Activated T-cell treated with anti-CD3 and anti-CD28 coated beads, Interleukin-2, amount 50 U/mL, for 24 hours (primary cell): ENCODE results near the gene SRXN1.

Source experiments
- DNase-seq: peaks from one replicate; pipeline ENCODE4 v3.0.0-alpha.2; 2020
- H3K27ac Mint-ChIP-seq: 2 replicates; pipeline ENCODE4 v1.8.0; 2020; ENCODE audit warnings: mild to moderate bottlenecking, mixed read lengths
- H3K27me3 Mint-ChIP-seq: 2 replicates; pipeline ENCODE4 v1.8.0; 2020; ENCODE audit warnings: mixed read lengths
- H3K36me3 Mint-ChIP-seq: 2 replicates; pipeline ENCODE4 v1.8.0; 2020; ENCODE audit warnings: low read depth, mixed read lengths
- H3K4me1 Mint-ChIP-seq: 2 replicates; pipeline ENCODE4 v1.8.0; 2020; ENCODE audit warnings: low read depth, mixed read lengths
- H3K4me3 Mint-ChIP-seq: 2 replicates; pipeline ENCODE4 v1.8.0; 2020; ENCODE audit warnings: mild to moderate bottlenecking, moderate library complexity, mixed read lengths
- H3K9me3 Mint-ChIP-seq: 2 replicates; pipeline ENCODE4 v1.8.0; 2020; ENCODE audit warnings: mixed read lengths

SRXN1 gene

DNA sequence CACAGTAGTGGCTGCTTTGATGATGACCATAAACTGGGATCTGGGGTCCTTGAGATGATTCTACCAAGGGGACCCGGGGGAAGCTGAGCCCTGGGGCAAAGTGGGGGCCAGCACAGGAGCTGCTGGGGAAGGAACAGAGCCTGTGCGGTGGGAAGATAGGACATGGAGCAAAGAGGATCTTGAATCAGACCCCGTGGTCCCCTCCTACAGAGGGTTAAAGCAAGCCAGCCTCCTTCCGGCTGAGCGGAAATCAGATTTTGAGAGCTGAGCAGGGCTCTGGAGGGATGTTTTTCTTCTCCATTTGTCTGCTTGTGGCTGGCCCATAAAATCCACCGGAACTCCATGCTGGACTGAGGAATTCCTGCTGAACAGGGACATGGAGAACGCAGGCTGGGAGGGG lies 32.8 kb downstream of the SRXN1 start:
- Mint-ChIP-seq H3K4me1 (no peaks in the 10 kb centered on the region), H3K27me3 (peaks cover 53% of the 10 kb centered on the region), H3K36me3 (no peaks in the 10 kb centered on the region), H3K4me3 (no peak overlapping the region), H3K9me3 (no peaks in the 10 kb centered on the region), H3K27ac (no peak overlapping the region)
- DNase-seq, result no peak

DNA sequence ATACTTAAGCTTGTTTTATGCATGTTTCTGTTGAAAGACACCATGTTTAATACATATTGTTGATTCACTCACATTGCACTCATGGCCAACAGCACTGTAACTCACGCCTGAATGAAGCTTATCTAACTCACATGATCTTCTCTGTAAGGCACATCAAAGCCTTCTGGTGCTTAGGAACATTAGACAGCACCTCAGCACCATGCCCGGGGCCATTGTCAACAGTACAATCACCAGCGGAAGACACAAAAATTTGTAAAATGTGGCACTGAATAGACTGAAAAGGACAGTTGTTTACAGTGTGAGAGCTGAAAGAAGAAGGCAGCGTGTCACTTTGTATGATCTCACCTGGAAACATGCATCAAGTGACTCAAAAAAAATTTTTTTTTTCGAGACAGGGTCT lies 34.0 kb downstream of the SRXN1 start:
- no peak for DNase-seq
- no peak overlapping the region for H3K4me3 Mint-ChIP-seq
- H3K4me1 Mint-ChIP-seq, result no peaks in the 10 kb centered on the region
- H3K9me3 Mint-ChIP-seq, result no peaks in the 10 kb centered on the region
- H3K27me3 Mint-ChIP-seq, result peaks cover 60% of the 10 kb centered on the region
- H3K36me3 Mint-ChIP-seq, result no peaks in the 10 kb centered on the region
- no peak overlapping the region for H3K27ac Mint-ChIP-seq

DNA sequence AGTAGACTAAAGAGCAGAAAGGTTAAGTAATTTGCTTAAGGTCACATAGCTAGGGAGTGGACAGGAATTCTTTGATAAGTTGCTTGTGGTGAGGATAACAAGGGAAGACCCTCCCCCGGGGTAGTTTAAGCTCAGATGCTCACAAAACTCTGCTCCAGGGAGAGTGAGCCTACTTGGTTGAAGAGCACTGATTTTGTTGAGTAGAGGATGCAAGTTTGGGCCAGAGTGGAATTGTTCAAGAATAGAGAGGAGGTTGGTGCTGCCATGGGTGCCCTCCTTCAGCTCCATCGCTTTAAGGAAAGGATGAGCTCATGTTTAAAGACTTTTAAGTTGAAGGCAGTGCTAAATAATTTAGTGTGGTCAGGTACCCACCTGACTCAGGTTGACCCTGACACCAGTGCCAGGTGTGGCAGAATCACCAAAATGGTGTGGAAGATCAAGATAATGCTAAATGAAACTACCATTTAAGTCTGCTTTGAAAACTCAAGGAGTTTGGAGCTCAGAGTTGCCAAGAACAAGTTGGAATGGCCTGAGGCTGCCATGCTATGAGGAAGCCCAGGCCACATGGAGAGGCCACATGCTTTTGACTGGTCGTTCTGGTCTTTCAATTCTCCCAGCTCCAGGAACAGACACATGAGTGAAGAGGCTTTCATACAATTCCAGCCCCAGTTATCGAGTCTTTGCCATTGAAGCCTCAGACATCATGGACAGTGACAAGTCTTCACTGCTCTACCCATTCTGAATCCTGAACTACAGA lies 34.9 kb downstream of the SRXN1 start:
- Mint-ChIP-seq H3K4me1 (no peaks in the 10 kb centered on the region), H3K9me3 (no peaks in the 10 kb centered on the region)

DNA sequence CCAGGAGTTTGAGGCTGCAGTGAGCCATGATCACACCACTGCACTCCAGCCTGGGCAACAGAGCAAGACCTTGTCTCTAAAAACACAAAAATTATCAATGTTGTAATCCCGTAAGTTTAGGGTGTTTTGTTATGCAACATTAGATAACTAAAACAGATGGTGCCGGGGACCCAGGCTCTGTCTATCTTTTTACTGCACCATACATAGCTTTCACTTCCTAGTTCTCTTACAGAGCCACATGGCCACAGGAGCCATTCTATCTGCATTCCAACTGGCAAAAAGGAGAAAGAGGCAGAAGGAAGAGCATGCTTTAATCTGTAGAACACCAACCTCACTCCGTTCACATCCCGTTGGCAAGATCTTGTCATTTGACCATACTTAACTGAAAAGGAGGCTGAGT lies 37.5 kb downstream of the SRXN1 start:
- DNase-seq, result no peak
- Mint-ChIP-seq H3K27me3 (peaks cover 73% of the 10 kb centered on the region), H3K9me3 (no peaks in the 10 kb centered on the region), H3K4me1 (peaks cover 10% of the 10 kb centered on the region), H3K4me3 (no peak overlapping the region), H3K36me3 (no peaks in the 10 kb centered on the region), H3K27ac (no peak overlapping the region)

More for the DNA sequence above, 34.9 kb downstream of the SRXN1 start:
- Mint-ChIP-seq H3K27ac (no peak overlapping the region), H3K36me3 (no peaks in the 10 kb centered on the region), H3K4me3 (no peak overlapping the region), H3K27me3 (peaks cover 62% of the 10 kb centered on the region)
- DNase-seq, result no peak

DNA sequence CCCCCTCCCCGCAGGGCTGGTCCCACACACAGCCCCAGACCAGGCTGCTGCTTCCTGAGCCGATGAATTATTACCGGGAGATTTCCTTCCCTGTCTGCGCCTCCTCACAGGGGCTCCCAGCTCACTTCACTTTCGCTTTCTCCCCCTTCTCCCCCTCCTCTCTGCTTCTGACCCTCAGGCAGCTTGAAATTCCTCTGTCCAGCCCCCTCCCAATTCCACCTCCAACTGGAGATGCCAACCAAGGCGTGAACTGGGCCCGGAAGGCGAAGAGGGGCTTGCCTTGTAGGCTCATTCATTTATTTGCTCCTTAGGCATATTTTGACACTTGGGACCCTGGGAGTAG lies 41.2 kb downstream of the SRXN1 start:
- H3K36me3 Mint-ChIP-seq, result no peaks in the 10 kb centered on the region
- DNase-seq, result no peak

DNA sequence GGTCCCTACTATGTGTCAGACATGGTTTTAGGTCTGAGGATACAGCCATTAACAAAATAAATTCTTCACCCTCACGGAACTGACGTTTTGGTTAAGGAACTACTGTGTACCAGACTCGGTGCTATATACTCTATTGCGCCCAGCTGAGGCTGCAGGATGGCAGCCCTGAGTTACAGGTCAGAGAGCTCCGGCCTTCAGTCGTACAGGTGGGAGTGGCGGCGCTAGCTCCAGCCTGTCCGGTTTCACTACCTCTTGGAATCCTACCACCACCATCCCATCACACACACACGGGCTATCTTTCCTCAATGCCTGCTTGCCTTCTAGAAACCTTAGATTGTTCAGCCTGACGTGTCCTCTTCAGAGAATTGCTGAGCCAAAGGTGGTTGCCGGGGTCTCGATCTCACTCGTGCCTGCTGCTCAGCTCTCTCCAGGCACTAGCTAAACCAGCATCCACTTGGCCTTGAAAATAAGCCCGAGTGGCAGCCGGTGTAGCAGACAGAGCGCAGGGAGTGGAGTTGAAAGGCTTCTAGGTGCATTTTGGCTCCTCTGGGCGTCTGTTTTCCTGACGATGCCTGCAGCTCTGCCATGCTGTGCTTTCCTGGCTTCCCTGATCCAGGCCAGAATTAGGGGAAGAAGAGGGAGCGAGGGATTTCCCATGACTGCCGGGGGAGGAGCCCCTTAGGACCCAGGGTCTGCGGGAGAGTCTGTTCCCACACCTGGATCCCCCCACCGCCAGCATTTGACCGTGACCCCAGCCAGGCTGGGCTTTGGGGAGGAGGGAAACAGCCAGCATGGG lies 41.8 kb downstream of the SRXN1 start:
- H3K4me3 Mint-ChIP-seq, result no peak overlapping the region
- no peak overlapping the region for H3K27ac Mint-ChIP-seq
- H3K4me1 Mint-ChIP-seq, result peaks cover 11% of the 10 kb centered on the region
- no peaks in the 10 kb centered on the region for H3K9me3 Mint-ChIP-seq
- no peaks in the 10 kb centered on the region for H3K36me3 Mint-ChIP-seq
- peaks cover 74% of the 10 kb centered on the region for H3K27me3 Mint-ChIP-seq
- DNase-seq, result no peak

More for the DNA sequence above, 41.2 kb downstream of the SRXN1 start:
- Mint-ChIP-seq H3K4me1 (peaks cover 11% of the 10 kb centered on the region), H3K9me3 (no peaks in the 10 kb centered on the region), H3K4me3 (no peak overlapping the region), H3K27me3 (peaks cover 77% of the 10 kb centered on the region), H3K27ac (no peak overlapping the region)

DNA sequence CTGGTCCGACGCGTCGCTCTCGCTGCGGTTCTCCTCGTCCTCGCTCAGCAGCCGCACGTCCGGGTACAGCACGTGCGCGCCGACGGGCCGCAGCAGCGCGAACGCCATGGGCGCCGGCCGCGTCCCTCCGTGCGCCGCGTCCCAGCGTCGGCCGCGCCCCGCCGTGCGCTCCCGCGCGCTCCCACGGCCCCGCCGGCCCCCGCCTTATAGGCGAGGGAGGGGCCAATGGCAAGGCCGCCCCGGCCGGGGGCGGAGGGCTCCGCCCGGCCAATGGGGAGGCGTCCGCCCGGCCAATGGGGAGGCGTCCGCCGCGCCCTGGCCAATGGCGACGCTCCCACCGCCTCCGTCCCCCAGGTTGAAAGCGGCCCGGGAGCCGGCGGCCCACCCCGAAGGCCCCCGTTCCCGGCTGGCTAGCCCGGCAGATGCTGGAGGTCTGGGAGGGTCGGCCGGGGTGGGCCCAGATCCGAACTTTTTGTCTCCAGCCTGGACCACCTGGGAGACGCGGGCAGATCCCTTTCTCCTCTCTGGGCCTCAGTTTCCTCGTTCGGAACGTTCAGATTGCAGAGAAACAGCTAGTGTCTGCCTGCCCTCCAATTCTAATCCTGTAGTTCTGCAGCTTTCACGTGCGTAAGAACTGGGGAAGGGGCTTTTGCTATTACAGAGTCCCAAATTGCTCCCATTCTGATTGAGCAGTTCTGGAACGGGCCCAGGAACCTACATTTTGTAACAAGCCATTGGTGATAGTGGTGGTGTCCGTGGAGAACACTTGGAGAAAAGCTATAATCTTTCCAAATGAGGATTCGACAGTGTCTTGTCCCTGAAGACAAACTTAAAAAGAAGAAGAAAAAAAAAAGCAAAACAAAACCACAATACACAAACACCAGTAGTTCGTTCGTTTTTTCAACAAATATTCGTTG lies 42.6 kb downstream of the SRXN1 start, which contains the start of gene TCF15:
TCF15 (minus strand) TSS at position 180 of the 917 bp plus-strand sequence; CDS start at position 108, 72 bp downstream.
- H3K9me3 Mint-ChIP-seq, result no peaks in the 10 kb centered on the region
- H3K36me3 Mint-ChIP-seq, result no peaks in the 10 kb centered on the region
- H3K4me3 Mint-ChIP-seq, result peak within 1 kb of the TSS; percentile 6
- H3K27ac Mint-ChIP-seq, result no peak within 1 kb of the TSS
- peaks cover 11% of the 10 kb centered on the region for H3K4me1 Mint-ChIP-seq
- DNase-seq, result peak; percentile 39
- H3K27me3 Mint-ChIP-seq, result peaks cover 76% of the 10 kb centered on the region

DNA sequence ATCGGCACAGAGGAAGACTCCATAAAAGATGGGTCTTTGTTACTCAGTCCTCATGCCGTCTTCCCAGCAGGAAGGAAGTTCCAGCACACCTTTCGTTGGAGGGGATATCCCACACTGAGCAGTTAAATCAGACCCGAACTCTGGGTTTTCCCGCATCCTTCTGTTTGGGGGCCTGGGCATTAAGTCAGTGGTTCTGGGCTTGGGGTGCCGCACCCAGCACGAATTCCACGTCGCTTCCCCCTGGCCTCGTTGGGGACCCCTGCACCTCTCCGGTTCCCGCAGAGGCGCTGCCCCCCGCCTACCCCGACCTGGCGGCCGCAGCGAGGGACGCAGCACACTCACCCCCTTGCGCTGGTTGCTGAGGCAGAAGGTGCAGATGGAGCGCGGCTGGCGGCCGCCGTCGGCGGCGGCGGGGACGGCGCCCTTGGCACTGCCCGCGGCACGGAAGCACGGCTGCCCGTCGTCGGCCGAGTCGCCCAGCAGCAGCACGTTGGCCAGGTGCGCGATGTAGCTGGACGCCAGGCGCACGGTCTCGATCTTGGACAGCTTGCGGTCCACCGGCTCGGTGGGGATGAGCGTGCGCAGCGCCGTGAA lies 43.5 kb downstream of the SRXN1 start:
- no peaks in the 10 kb centered on the region for H3K36me3 Mint-ChIP-seq
- H3K4me1 Mint-ChIP-seq, result peaks cover 11% of the 10 kb centered on the region
- no peak for DNase-seq
- peaks cover 71% of the 10 kb centered on the region for H3K27me3 Mint-ChIP-seq
- no peak overlapping the region for H3K4me3 Mint-ChIP-seq
- no peaks in the 10 kb centered on the region for H3K9me3 Mint-ChIP-seq
- H3K27ac Mint-ChIP-seq, result no peak overlapping the region

DNA sequence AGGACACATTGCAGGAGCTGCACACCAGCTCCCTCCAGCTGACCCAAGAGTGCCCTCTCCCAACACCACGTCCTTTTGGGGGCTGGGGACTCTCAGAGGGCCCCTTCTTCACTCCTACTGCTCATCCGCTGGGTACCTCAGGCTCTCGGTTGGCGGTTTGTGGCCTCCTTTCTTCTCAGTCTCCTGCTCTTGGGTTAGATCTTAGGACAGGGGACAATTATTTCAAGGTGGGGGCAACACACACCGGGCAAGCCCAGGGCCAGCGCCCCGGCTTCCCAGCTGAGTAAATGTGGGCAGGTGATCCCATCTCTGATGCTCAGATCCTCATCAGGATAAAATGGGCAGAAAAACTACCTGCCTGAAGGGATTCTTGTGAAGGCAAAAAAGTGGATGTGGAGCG lies 44.0 kb downstream of the SRXN1 start:
- Mint-ChIP-seq H3K36me3 (no peaks in the 10 kb centered on the region), H3K4me3 (no peak overlapping the region), H3K27ac (no peak overlapping the region), H3K9me3 (no peaks in the 10 kb centered on the region), H3K27me3 (peaks cover 69% of the 10 kb centered on the region), H3K4me1 (peaks cover 11% of the 10 kb centered on the region)
- DNase-seq, result no peak

DNA sequence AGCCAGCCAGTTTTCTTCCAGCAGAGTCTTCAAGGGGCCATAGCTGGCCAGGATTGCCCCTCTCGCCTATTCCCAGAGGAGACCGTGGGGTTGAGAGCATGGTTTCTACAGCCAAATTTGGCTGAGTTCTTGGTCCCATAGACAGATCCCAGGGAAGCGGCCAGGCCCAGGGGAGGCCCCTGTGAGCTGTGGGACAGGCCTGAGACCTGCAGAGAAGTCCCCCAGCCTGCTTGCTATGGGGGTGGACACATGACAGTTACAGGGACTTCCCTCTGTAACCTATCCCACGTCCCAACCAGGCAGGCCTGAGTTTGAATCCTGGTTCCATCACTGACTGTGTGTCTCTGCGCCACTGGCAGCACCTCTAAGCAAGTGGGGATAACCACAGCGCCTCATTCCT lies 45.5 kb downstream of the SRXN1 start:
- Mint-ChIP-seq H3K27ac (no peak overlapping the region), H3K4me1 (peaks cover 11% of the 10 kb centered on the region), H3K27me3 (peaks cover 54% of the 10 kb centered on the region), H3K4me3 (no peak overlapping the region), H3K36me3 (no peaks in the 10 kb centered on the region), H3K9me3 (no peaks in the 10 kb centered on the region)
- DNase-seq, result no peak

DNA sequence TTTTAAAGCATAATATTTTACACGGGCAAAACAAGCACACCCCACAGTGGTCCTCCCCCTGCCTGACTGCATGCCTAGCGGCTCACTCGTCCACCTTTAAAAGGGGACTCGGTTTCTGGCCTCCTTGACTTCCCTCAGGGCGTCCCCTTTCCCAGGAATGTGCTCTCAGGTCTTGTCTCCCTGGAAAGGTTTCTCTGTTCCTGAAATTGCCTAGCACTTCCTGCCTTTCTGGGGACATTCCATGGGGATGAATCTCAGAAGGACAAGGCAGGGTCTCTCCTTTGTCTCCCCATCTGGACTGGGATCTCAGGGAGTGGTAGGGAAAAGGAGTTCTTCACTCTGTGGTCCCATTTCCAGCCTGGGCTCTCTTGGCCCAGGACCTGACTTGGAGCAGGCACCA lies 47.8 kb downstream of the SRXN1 start:
- Mint-ChIP-seq H3K4me1 (no peaks in the 10 kb centered on the region), H3K27me3 (peaks cover 33% of the 10 kb centered on the region), H3K36me3 (no peaks in the 10 kb centered on the region), H3K27ac (no peak overlapping the region), H3K4me3 (no peak overlapping the region), H3K9me3 (no peaks in the 10 kb centered on the region)
- DNase-seq, result no peak

DNA sequence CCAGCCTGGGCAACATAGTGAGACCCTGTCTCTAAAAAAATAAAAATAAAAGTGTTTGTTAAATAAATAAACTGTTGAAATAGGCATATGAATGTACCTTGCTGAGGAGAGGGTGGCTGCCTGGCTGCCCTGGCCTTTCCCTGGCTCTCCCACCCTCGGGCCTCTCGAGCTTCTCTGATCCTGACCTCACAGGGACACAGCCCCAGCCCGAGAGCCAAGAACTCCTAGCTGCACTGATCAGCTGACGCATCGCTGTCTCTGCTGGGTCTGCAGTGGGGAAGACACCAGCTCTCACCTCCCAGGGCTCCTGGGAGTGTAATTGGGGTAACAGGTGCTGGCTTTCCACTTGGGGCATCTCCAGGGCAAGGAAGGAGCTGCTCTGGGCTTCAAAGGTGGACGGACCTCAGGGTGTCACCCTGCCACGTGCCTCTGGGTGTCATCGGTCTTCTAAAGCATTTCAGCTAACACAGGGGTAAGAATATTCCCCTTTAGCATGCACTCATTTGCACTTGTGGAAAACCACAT lies 49.8 kb downstream of the SRXN1 start:
- DNase-seq, result no peak
- H3K27me3 Mint-ChIP-seq, result peaks cover 19% of the 10 kb centered on the region
- no peaks in the 10 kb centered on the region for H3K4me1 Mint-ChIP-seq
- H3K36me3 Mint-ChIP-seq, result no peaks in the 10 kb centered on the region
- no peak overlapping the region for H3K27ac Mint-ChIP-seq
- no peaks in the 10 kb centered on the region for H3K9me3 Mint-ChIP-seq
- no peak overlapping the region for H3K4me3 Mint-ChIP-seq

DNA sequence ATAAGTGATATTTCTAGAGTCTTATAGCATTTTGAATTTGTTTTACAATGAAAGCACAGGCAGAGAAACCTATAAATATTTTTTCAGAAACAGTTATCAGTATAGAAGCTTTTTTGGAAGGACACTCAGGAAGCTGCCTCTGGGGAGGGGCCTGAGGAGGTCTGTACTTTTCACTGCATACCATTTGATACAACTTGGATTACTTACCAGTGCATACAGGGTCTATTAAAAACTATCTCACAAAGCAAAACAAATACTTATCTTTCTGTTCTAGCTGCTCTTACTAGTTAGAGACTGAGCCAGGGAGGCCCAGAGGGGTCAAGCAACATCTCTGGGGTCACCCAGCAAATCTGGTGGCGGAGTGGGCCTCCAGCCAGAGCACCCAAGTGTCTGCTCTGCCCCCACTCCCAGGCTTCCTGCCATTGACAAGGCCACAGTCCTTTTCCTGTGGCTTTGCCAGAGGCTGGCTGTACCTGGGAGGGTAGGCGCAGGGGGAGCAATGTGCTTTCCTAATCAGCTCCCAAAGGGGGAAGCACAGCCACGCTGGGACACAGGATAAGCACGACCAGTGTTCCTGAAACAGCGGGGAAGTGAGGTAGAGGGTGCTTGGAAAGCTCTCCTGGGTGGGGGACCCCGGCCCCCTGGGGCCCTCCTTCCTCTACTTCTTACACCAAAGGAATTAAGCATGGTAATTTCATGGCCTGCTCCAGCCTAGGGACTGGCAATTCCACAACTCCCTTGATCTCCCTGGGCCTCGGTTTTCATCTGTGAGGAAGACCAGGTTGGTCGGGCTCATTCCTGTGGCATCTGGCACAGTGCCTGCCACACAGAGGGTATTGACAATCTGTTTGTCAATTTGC lies 50.7 kb downstream of the SRXN1 start:
- no peak overlapping the region for H3K4me3 Mint-ChIP-seq
- peaks cover 13% of the 10 kb centered on the region for H3K27me3 Mint-ChIP-seq
- no peak for DNase-seq
- H3K4me1 Mint-ChIP-seq, result no peaks in the 10 kb centered on the region
- H3K9me3 Mint-ChIP-seq, result no peaks in the 10 kb centered on the region
- no peaks in the 10 kb centered on the region for H3K36me3 Mint-ChIP-seq
- no peak overlapping the region for H3K27ac Mint-ChIP-seq
